Activated naive CD8-positive, alpha-beta T cell (primary cell): Measurements from ENCODE around the gene PAF1.

ENCODE experiments used
- H3K27ac Mint-ChIP-seq: one replicate; pipeline ENCODE4 v1.8.0; 2021; ENCODE audit warnings: mixed read lengths
- H3K27me3 Mint-ChIP-seq: one replicate; pipeline ENCODE4 v1.8.0; 2021; ENCODE audit warnings: mixed read lengths
- H3K36me3 Mint-ChIP-seq: one replicate; pipeline ENCODE4 v1.8.0; 2021; ENCODE audit warnings: mixed read lengths
- H3K4me1 Mint-ChIP-seq: one replicate; pipeline ENCODE4 v1.8.0; 2021; ENCODE audit warnings: low read depth, mixed read lengths
- H3K4me3 Mint-ChIP-seq: one replicate; pipeline ENCODE4 v1.8.0; 2021; ENCODE audit warnings: mild to moderate bottlenecking, mixed read lengths
- H3K9me3 Mint-ChIP-seq: one replicate; pipeline ENCODE4 v1.8.0; 2021; ENCODE audit warnings: low read depth, mixed read lengths

Gene PAF1

GRCh38 chr19:39402346-39403300 is 11.7 kb upstream of the PAF1 start:
- H3K4me1 Mint-ChIP-seq: peaks cover 65% of the 10 kb centered on the region
- peak overlapping the region; percentile 97 for H3K27ac Mint-ChIP-seq
- H3K4me3 Mint-ChIP-seq: peak overlapping the region; percentile 78
- H3K36me3 Mint-ChIP-seq: no peaks in the 10 kb centered on the region
- H3K9me3 Mint-ChIP-seq: no peaks in the 10 kb centered on the region
- no peaks in the 10 kb centered on the region for H3K27me3 Mint-ChIP-seq

DNA sequence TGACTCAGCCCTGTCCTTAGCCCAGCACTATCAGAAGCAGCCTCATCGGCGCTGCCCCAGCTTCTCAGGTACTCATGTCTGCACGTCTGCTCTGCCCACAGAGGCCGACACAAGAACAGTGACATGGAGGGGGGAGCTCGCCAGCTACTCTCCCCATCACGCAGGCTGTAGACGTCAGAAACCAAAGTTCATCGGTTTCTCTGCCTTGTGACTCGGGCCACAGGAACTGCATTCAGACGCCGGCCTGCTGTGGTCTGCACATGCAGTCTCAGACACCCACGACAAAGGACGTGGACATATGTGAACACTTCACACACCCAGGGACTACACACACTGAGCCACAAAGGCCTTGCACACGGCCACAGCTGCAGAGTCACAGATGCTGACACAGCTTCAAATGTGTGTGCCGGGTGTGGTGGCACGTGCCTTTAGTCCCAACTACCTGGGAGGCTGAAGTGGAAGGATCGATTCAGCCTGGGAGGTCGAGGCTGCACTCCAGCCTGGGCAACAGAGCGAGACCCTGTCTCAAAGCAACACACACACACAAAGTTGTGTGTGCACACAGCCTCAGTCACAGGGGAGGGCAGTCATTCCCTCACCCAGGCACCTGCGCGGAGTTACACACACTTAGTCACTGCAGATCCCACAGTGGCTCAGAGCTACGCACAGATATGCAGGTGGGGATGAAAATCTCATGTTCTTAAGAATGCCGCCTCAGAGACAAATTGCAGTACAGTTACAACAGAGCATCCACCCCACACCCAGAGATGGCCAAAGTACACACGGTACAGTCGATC is 10.8 kb upstream of the PAF1 start:
- H3K9me3 Mint-ChIP-seq: no peaks in the 10 kb centered on the region
- H3K27ac Mint-ChIP-seq: peak overlapping the region; percentile 97
- peaks cover 71% of the 10 kb centered on the region for H3K4me1 Mint-ChIP-seq
- no peaks in the 10 kb centered on the region for H3K27me3 Mint-ChIP-seq
- H3K36me3 Mint-ChIP-seq: no peaks in the 10 kb centered on the region
- peak overlapping the region; percentile 78 for H3K4me3 Mint-ChIP-seq

DNA sequence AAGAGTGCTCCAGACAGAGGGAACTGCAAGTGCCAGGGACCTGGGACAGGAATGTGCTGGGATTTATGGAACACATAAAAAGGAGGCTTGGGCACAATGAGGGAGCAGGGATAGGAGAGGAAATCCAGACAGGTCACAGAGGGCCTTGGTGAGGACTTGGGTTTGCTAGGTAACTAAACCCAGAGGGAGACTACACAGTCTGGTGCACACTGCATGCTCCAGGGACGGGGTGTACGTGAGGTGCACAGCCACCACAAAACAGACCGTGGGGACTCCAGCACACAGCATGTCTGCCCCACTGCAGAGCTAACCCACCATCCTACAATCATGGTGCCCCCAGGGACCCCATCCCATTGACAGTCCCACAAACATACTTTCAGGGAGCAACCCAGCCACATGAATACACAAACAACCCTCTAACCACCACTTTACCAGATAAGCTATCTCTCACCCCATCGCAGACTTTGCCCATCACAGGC is 10.2 kb upstream of the PAF1 start:
- H3K4me3 Mint-ChIP-seq: peak overlapping the region; percentile 78
- no peaks in the 10 kb centered on the region for H3K27me3 Mint-ChIP-seq
- no peaks in the 10 kb centered on the region for H3K36me3 Mint-ChIP-seq
- peaks cover 69% of the 10 kb centered on the region for H3K4me1 Mint-ChIP-seq
- H3K9me3 Mint-ChIP-seq: no peaks in the 10 kb centered on the region
- H3K27ac Mint-ChIP-seq: peak overlapping the region; percentile 97

- H3K36me3 Mint-ChIP-seq: no peaks in the 10 kb centered on the region
- H3K27ac Mint-ChIP-seq: peak overlapping the region; percentile 67
- no peaks in the 10 kb centered on the region for H3K27me3 Mint-ChIP-seq
- peaks cover 63% of the 10 kb centered on the region for H3K4me1 Mint-ChIP-seq
- H3K4me3 Mint-ChIP-seq: peak overlapping the region; percentile 24
- H3K9me3 Mint-ChIP-seq: no peaks in the 10 kb centered on the region
Observed at GRCh38 chr19:39400061-39400460, 9.2 kb upstream of the PAF1 start.

- peak overlapping the region; percentile 67 for H3K27ac Mint-ChIP-seq
- H3K27me3 Mint-ChIP-seq: no peaks in the 10 kb centered on the region
- peak overlapping the region; percentile 24 for H3K4me3 Mint-ChIP-seq
- H3K9me3 Mint-ChIP-seq: no peaks in the 10 kb centered on the region
- H3K36me3 Mint-ChIP-seq: no peaks in the 10 kb centered on the region
- peaks cover 60% of the 10 kb centered on the region for H3K4me1 Mint-ChIP-seq
Observed at GRCh38 chr19:39399668-39400050, 8.8 kb upstream of the PAF1 start.

DNA sequence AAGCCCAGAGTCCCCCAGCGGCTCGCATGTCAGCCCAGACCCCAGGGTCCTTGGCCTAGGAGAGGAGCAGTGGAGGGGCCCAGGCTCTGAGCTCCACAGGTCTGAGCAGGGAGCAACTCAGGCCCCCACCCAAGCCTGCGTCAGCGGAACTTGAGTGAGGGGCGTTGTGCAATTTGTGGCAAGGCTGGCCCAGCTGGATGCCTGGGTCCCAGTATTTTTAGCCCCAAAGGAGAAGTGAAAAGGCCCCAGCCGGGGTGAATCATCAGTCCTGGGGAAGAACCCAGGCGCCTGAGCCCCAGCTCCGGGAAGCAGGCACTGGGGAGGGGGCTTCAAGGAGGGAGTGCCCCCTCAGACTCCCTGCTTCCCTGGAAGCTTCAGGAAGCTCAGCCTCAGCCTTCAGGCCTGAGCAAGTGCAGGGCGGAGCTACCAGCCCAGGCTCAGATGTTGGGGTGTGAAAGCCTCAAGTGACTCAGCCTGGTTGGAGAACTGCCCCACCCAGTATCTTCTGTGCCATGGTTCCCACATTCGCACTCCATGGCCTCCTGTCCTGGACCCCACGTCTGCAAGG is 7.5 kb upstream of the PAF1 start:
- Mint-ChIP-seq H3K36me3 (no peaks in the 10 kb centered on the region), H3K27me3 (no peaks in the 10 kb centered on the region), H3K4me1 (peaks cover 55% of the 10 kb centered on the region), H3K27ac (peak overlapping the region; percentile 93), H3K4me3 (peak overlapping the region; percentile 77), H3K9me3 (no peaks in the 10 kb centered on the region)

- peaks cover 58% of the 10 kb centered on the region for H3K4me1 Mint-ChIP-seq
- peak overlapping the region; percentile 77 for H3K4me3 Mint-ChIP-seq
Observed at GRCh38 chr19:39397360-39398296, 6.7 kb upstream of the PAF1 start.

GRCh38 chr19:39390451-39390750 is 505 bp downstream of the PAF1 start:
- Mint-ChIP-seq H3K27me3 (no peaks in the 10 kb centered on the region), H3K27ac (peak overlapping the region; percentile 87), H3K9me3 (no peaks in the 10 kb centered on the region), H3K4me1 (peaks cover 37% of the 10 kb centered on the region), H3K36me3 (peaks cover 4% of the 10 kb centered on the region), H3K4me3 (peak overlapping the region; percentile 93)

More at GRCh38 chr19:39397360-39398296, 6.7 kb upstream of the PAF1 start:
- no peaks in the 10 kb centered on the region for H3K9me3 Mint-ChIP-seq
- no peaks in the 10 kb centered on the region for H3K36me3 Mint-ChIP-seq
- no peaks in the 10 kb centered on the region for H3K27me3 Mint-ChIP-seq
- H3K27ac Mint-ChIP-seq: peak overlapping the region; percentile 93

DNA sequence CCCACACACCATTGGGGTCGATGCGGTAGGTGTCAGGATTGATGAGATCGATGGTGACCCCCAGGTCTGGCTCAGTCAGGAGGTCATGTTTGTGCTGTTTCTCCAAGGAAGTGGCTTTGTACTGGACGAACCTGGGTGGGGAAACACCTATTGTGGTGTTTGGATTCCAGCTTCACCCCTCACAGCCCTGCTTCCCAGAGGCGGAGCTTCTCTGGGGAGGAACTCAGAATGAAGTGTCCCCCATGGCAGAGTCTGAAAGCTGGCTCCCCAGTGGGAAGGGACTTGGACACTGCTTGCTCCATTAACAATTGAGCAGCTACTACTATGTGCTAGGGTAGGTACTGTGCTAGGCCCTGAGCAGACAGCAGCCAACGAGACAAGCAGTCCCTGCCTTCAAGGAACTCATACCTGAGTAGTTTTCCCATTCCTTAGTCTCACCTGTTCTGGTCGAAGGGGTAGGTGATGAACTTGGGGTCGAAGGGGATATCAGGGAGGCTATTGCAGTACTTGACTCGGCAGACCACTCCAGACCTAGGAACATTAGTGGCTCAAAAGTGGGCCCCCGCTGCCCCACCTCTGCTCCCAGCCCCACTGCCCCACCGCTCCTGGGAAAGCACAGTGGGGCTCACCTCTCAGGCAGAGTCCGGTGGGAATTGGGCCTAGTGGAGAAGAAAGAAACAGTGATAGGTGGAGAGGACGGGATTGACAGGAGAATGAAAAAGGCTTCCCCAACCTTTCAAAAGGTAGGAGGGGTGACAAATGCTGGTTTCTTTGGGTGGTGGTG is 1.1 kb downstream of the PAF1 start:
- H3K4me3 Mint-ChIP-seq: peak overlapping the region; percentile 93
- H3K4me1 Mint-ChIP-seq: peaks cover 33% of the 10 kb centered on the region
- H3K9me3 Mint-ChIP-seq: no peaks in the 10 kb centered on the region
- peak overlapping the region; percentile 87 for H3K27ac Mint-ChIP-seq
- H3K36me3 Mint-ChIP-seq: peaks cover 4% of the 10 kb centered on the region
- H3K27me3 Mint-ChIP-seq: no peaks in the 10 kb centered on the region

GRCh38 chr19:39388657-39389056 is 2.2 kb downstream of the PAF1 start:
- Mint-ChIP-seq H3K9me3 (no peaks in the 10 kb centered on the region), H3K36me3 (peaks cover 4% of the 10 kb centered on the region), H3K27ac (peak overlapping the region; percentile 87), H3K4me3 (no peak overlapping the region), H3K4me1 (peaks cover 33% of the 10 kb centered on the region), H3K27me3 (no peaks in the 10 kb centered on the region)

- H3K4me1 Mint-ChIP-seq: peaks cover 24% of the 10 kb centered on the region
- peaks cover 4% of the 10 kb centered on the region for H3K36me3 Mint-ChIP-seq
- H3K9me3 Mint-ChIP-seq: no peaks in the 10 kb centered on the region
- no peak overlapping the region for H3K4me3 Mint-ChIP-seq
- no peak overlapping the region for H3K27ac Mint-ChIP-seq
- H3K27me3 Mint-ChIP-seq: no peaks in the 10 kb centered on the region
Observed at GRCh38 chr19:39386557-39386956, 4.3 kb downstream of the PAF1 start.

DNA sequence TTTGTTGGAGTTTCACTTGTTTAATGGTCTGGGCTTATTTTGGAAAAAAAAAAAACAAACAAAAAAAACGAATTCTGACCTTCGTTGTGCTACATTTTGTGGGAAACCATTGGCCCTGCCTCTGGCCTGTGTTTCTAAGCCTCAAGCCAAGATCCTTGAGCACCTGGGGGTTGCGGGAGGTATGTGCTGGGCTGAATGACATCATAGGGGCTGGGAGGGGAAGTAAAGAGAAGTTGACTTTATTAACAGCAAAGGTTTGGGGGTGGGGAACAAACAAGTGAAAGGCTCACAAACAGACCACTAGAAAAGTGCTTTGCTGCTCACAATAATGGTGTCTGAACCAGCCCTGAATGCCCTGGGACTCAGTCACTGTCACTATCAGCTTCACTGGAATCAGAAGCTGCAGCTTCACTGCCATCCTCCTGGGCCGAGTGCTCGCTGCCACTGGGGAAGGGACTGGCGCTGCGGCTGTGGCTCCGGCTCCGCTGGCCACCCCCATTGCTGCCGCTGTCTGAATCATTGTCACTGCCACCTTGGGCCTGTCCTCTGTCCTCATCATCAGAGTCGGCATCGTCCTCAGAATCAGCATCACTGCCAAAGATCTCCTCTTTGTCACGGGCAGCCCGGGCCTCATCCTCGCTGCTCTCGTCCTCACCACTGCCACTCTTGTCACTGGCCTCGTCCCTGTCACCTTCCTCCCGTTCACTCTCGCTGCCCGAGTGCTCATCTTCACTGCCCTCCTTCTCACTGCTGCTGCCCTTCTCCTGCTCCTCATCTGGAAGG is 5.1 kb downstream of the PAF1 start:
- H3K27ac Mint-ChIP-seq: peak overlapping the region; percentile 42
- no peak overlapping the region for H3K4me3 Mint-ChIP-seq
- peaks cover 6% of the 10 kb centered on the region for H3K36me3 Mint-ChIP-seq
- H3K4me1 Mint-ChIP-seq: peaks cover 17% of the 10 kb centered on the region
- H3K27me3 Mint-ChIP-seq: no peaks in the 10 kb centered on the region
- no peaks in the 10 kb centered on the region for H3K9me3 Mint-ChIP-seq
